IMR-90 (cell line): ENCODE data around the gene MAP1LC3B2. TPM values are rescaled to one million over a fixed set of nuclear protein-coding genes. Genes with fewer than 3 reads are reported as not detected.

Experiments used
- ATAC-seq: fragments of 200-7000 bp; cut with Tn5 transposase; 2 replicates; pipeline ENCODE4 v1.9.1; 2020; ENCODE audit warnings: low read depth, mild to moderate bottlenecking, moderate library complexity
- BruUV-seq: library from RNA; stranded (reverse); fragments of 400-500 nt; replicated peaks from 2 replicates; lab custom pipeline; 2021; lab: Mats Ljungman, UMichigan
- CTCF ChIA-PET: fragments of 300-600 bp; formaldehyde crosslinking; extraction: SDS; loops from one replicate; lab custom pipeline; 2021; ENCODE audit warnings: antibody characterized with exemption; lab: Yijun Ruan, JAX
- POLR2A ChIA-PET: fragments of 300-600 bp; sonication (Branson Sonifier 250); formaldehyde crosslinking; loops from one replicate; lab custom pipeline; 2022; ENCODE audit warnings: antibody characterized with exemption; ENCODE audit not compliant: unreplicated experiment; lab: Charles Lee
- DNase-seq: peaks from one replicate; pipeline ENCODE4 v3.0.0; 2013
- H2AFZ ChIP-seq: replicated peaks from 2 replicates; pipeline ENCODE3; 2013; ENCODE audit warnings: low read length, mild to moderate bottlenecking; ENCODE audit not compliant: poor library complexity
- H2AK5ac ChIP-seq: 2 replicates; pipeline ENCODE4 v1.6.1; 2013; ENCODE audit warnings: low read depth, low read length, inconsistent platforms
- H2AK9ac ChIP-seq: replicated peaks from 2 replicates; pipeline ENCODE3; 2013; ENCODE audit warnings: mild to moderate bottlenecking, low read depth, low read length, moderate library complexity; ENCODE audit not compliant: poor library complexity
- H2BK120ac ChIP-seq: 2 replicates; pipeline ENCODE4 v1.6.1; 2013; ENCODE audit warnings: low read depth, low read length, inconsistent platforms
- H2BK15ac ChIP-seq: 3 replicates; pipeline ENCODE4 v1.6.1; 2013; ENCODE audit warnings: low read depth, low read length, inconsistent platforms
- H2BK20ac ChIP-seq: 2 replicates; pipeline ENCODE4 v1.6.1; 2013; ENCODE audit warnings: low read depth, mild to moderate bottlenecking, inconsistent platforms, low read length, moderate library complexity
- H2BK5ac ChIP-seq: 2 replicates; pipeline ENCODE4 v1.6.1; 2013; ENCODE audit warnings: mild to moderate bottlenecking, low read depth, low read length, inconsistent platforms; ENCODE audit not compliant: poor library complexity, severe bottlenecking
- H3K14ac ChIP-seq: replicated peaks from 2 replicates; pipeline ENCODE4 v1.6.1; 2013; ENCODE audit warnings: low read depth, low read length, inconsistent platforms
- H3K18ac ChIP-seq: 2 replicates; pipeline ENCODE4 v1.6.1; 2013; ENCODE audit warnings: low read depth, low read length, control low read depth
- H3K23ac ChIP-seq: 2 replicates; pipeline ENCODE4 v1.6.1; 2013; ENCODE audit warnings: low read depth, low read length, inconsistent platforms
- H3K27ac ChIP-seq: 2 replicates; pipeline ENCODE4 v1.5.1; 2013; ENCODE audit warnings: mild to moderate bottlenecking, control low read depth, low read length; ENCODE audit not compliant: insufficient read depth
- H3K27me3 ChIP-seq: 2 replicates; pipeline ENCODE4 v1.6.1; 2013; ENCODE audit warnings: low read length; ENCODE audit not compliant: control insufficient read depth, insufficient read depth
- H3K36me3 ChIP-seq: 2 replicates; pipeline ENCODE4 v1.6.1; 2013; ENCODE audit warnings: low read length, mixed read lengths; ENCODE audit not compliant: control insufficient read depth, insufficient read depth
- H3K4ac ChIP-seq: 2 replicates; pipeline ENCODE4 v1.6.1; 2013; ENCODE audit warnings: low read depth, low read length, inconsistent platforms
- H3K4me1 ChIP-seq: 2 replicates; pipeline ENCODE4 v1.6.1; 2013; ENCODE audit warnings: low read length, mixed read lengths; ENCODE audit not compliant: control insufficient read depth, insufficient read depth
- H3K4me2 ChIP-seq: 2 replicates; pipeline ENCODE4 v1.6.1; 2013; ENCODE audit warnings: low read depth, mild to moderate bottlenecking, control low read depth, low read length, moderate library complexity
- H3K4me3 ChIP-seq: 2 replicates; pipeline ENCODE4 v1.5.1; 2013; ENCODE audit warnings: low read depth, mild to moderate bottlenecking, control low read depth, low read length, moderate library complexity; ENCODE audit not compliant: insufficient read depth
- H3K56ac ChIP-seq: 2 replicates; pipeline ENCODE4 v1.6.1; 2013; ENCODE audit warnings: low read length, inconsistent platforms; ENCODE audit not compliant: insufficient read depth; ENCODE audit errors: extremely low read depth
- H3K79me1 ChIP-seq, 2 experiments: 2 replicates each; pipeline ENCODE4 v1.6.1; 2013; ENCODE audit warnings: low read length in 2 of 2, inconsistent platforms in 1 of 2, low read depth in 1 of 2
- H3K9ac ChIP-seq: 2 replicates; pipeline ENCODE4 v1.6.1; 2013; ENCODE audit warnings: low read depth, low read length, control low read depth
- H3K9me1 ChIP-seq: 2 replicates; pipeline ENCODE4 v1.6.1; 2013; ENCODE audit warnings: low read length, inconsistent platforms; ENCODE audit not compliant: insufficient read depth
- H3K9me3 ChIP-seq: 2 replicates; pipeline ENCODE4 v1.6.1; 2013; ENCODE audit warnings: low read length; ENCODE audit not compliant: control insufficient read depth, insufficient read depth
- H4K20me1 ChIP-seq: 2 replicates; pipeline ENCODE4 v1.6.1; 2013; ENCODE audit warnings: low read length, inconsistent platforms; ENCODE audit not compliant: insufficient read depth
- H4K5ac ChIP-seq: 2 replicates; pipeline ENCODE4 v1.6.1; 2013; ENCODE audit warnings: mild to moderate bottlenecking, low read depth, low read length, control low read depth
- H4K8ac ChIP-seq, 2 experiments: 2 replicates each; pipeline ENCODE4 v1.6.1; 2013; ENCODE audit warnings: low read depth in 2 of 2, low read length in 2 of 2, control low read depth in 1 of 2, inconsistent platforms in 1 of 2
- H4K91ac ChIP-seq: 2 replicates; pipeline ENCODE4 v1.6.1; 2013; ENCODE audit warnings: low read depth, low read length, inconsistent platforms; ENCODE audit not compliant: insufficient read depth
- BHLHE40 ChIP-seq: fragments of 150-350 bp; IDR thresholded peaks from 2 replicates; pipeline ENCODE4 v1.6.1; 2016; ENCODE audit warnings: mild to moderate bottlenecking, low read depth, low read length
- CEBPB ChIP-seq: IDR thresholded peaks from 2 replicates; pipeline ENCODE4 v1.6.1; 2012; ENCODE audit warnings: low read depth, low read length, improper control_type of control experiment
- CTCF ChIP-seq: conservative IDR thresholded peaks from 2 replicates; pipeline ENCODE4 v1.5.1; 2012; ENCODE audit warnings: mild to moderate bottlenecking, low read depth, low read length, improper control_type of control experiment
- ELK1 ChIP-seq: fragments of 150-350 bp; IDR thresholded peaks from 2 replicates; pipeline ENCODE4 v1.6.1; 2016; ENCODE audit warnings: low read depth, mild to moderate bottlenecking, low read length, moderate library complexity, borderline replicate concordance
- FOS ChIP-seq: fragments of 150-350 bp; IDR thresholded peaks from 2 replicates; pipeline ENCODE4 v1.6.1; 2016; ENCODE audit warnings: low read depth, low read length
- MAFK ChIP-seq: IDR thresholded peaks from 2 replicates; pipeline ENCODE4 v1.6.1; 2012; ENCODE audit warnings: low read depth, low read length, improper control_type of control experiment
- NFE2L2 ChIP-seq: fragments of 150-350 bp; IDR thresholded peaks from 2 replicates; pipeline ENCODE4 v1.6.1; 2016; ENCODE audit warnings: low read depth, mild to moderate bottlenecking, low read length
- POLR2A ChIP-seq: IDR thresholded peaks from 2 replicates; pipeline ENCODE4 v1.6.1; 2012; ENCODE audit warnings: mild to moderate bottlenecking, low read depth, low read length
- RAD21 ChIP-seq: IDR thresholded peaks from 2 replicates; pipeline ENCODE4 v1.6.1; 2012; ENCODE audit warnings: low read length, improper control_type of control experiment
- SMC3 ChIP-seq: fragments of 150-350 bp; IDR thresholded peaks from 2 replicates; pipeline ENCODE4 v1.6.1; 2016; ENCODE audit warnings: low read depth, mild to moderate bottlenecking, antibody characterized with exemption, low read length, moderate library complexity
- WGBS, 2 experiments: methylation state at CpG; one replicate each; pipeline versions ENCODE4 v1.1.5 to v1.1.7; 2013; ENCODE audit warnings: missing lambda C conversion rate in 2 of 2; ENCODE audit not compliant: insufficient read length in 1 of 2; ENCODE audit errors: extremely low coverage in 2 of 2; 5-methylcytosine and 5-hydroxymethylcytosine counted together
- dilution Hi-C: fragments of 300-500 bp; cut with HindIII; formaldehyde crosslinking; loops from one replicate; pipeline ENCODE4 v1.14.3; 2018; ENCODE audit warnings: low sequenced_read_pairs; ENCODE audit not compliant: unreplicated experiment
- in situ Hi-C: fragments of 300-500 bp; cut with MboI; formaldehyde crosslinking; loops from 3 replicates; pipeline ENCODE4 v1.14.3; 2019; ENCODE audit warnings: low sequenced_read_pairs, inconsistent platforms, mixed read lengths
- intact Hi-C: fragments of 100-400 bp; cut with micrococcal nuclease; formaldehyde crosslinking; loops from 2 replicates; pipeline ENCODE4 v1.10.0; 2022
- polyA plus RNA-seq, 3 experiments: library from polyadenylated mRNA; depleted of rRNA; stranded (reverse); fragments of >200 nt; gene quantifications; 2 replicates each; pipeline ENCODE4 v1.2.3, GENCODE V29; 2012; ENCODE audit warnings: low replicate concordance in 1 of 3
- total RNA-seq: library from RNA; depleted of rRNA; stranded (reverse); fragments of >200 nt; gene quantifications from 2 replicates; pipeline ENCODE4 v1.2.3, GENCODE V29; 2012

MAP1LC3B2 gene
- total and polyA plus RNA-seq, 2 of the 4 experiments (the other 2 are of a cell fraction): 1.4 TPM; not detected in 1

GRCh38 chr12:116573776-116574175 is 14.6 kb downstream of the MAP1LC3B2 start:
- CTCF ChIA-PET: interaction anchor here (0.6 kb wide), 1 partner anchor 11 kb away, joined by 3 read pairs; no protein-coding TSS in a partner anchor
- Histone ChIP-seq H3K27ac (no peak overlapping the region), H3K4me1 (no peaks in the 10 kb centered on the region), H2AK5ac (no peak overlapping the region), H3K14ac (no peak overlapping the region), H3K9me1 (no peaks in the 10 kb centered on the region), H4K20me1 (no peaks in the 10 kb centered on the region), H2AK9ac (no peak overlapping the region), H3K79me1 (no peaks in the 10 kb centered on the region), H3K18ac (no peak overlapping the region), H3K23ac (no peak overlapping the region), H2BK15ac (no peak overlapping the region), H3K27me3 (no peaks in the 10 kb centered on the region; the same call in 1 of the 2 replicates), H3K9ac (no peak overlapping the region), H3K4me2 (no peak overlapping the region), H3K4me3 (no peak overlapping the region), H3K36me3 (no peaks in the 10 kb centered on the region), H4K91ac (no peak overlapping the region), H3K56ac (no peak overlapping the region), H2BK120ac (no peak overlapping the region), H3K4ac (no peak overlapping the region), H2BK5ac (no peak overlapping the region), H4K8ac (no peak overlapping the region), H3K9me3 (no peaks in the 10 kb centered on the region), H2AFZ (no peak overlapping the region), H4K5ac (no peak overlapping the region), H2BK20ac (no peak overlapping the region)
- no CpG with 5 or more reads among the region's 4 CpGs for WGBS, 2 experiments
- ATAC-seq (no peak), DNase-seq (no peak)
- TF ChIP-seq RAD21 (no peak), ELK1 (no peak), BHLHE40 (no peak), CTCF (no peak), SMC3 (no peak), MAFK (no peak), NFE2L2 (no peak), CEBPB (no peak), FOS (no peak), POLR2A (no peak)
- POLR2A ChIA-PET: no interaction called here
- intact Hi-C loops: no loop called here
- dilution Hi-C loops: no loop called here
- in situ Hi-C loops: no loop called here
- BruUV-seq: no TSS peak
